HL-60 (cell line): ENCODE data around the gene TBX19.

Experiments
- DNase-seq, 2 experiments: peaks; one replicate each; pipeline ENCODE4 v3.0.0-alpha.2; 2010 to 2020; ENCODE audit warnings: low read depth in 1 of 2, low spot score in 1 of 2
- H3K27ac ChIP-seq: fragments of 250-450 bp; sonication (Bioruptor Pico); replicated peaks from 2 replicates; pipeline ENCODE4 v1.5.1; 2020; ENCODE audit warnings: mild to moderate bottlenecking, moderate library complexity
- H3K27me3 ChIP-seq: fragments of 250-450 bp; sonication (Bioruptor Pico); 2 replicates; pipeline ENCODE4 v1.5.1; 2021; ENCODE audit warnings: mild to moderate bottlenecking, moderate library complexity; ENCODE audit not compliant: insufficient read depth, poor library complexity, severe bottlenecking
- H3K4me3 ChIP-seq: replicated peaks from 2 replicates; pipeline ENCODE4 v1.5.1; 2011; ENCODE audit warnings: mild to moderate bottlenecking, control low read depth, low read length; ENCODE audit not compliant: insufficient read depth
- CTCF ChIP-seq: IDR thresholded peaks from one replicate; pipeline ENCODE4 v1.5.1; 2011; ENCODE audit warnings: low read length, control low read depth, inconsistent platforms; ENCODE audit not compliant: insufficient read depth
- GABPA ChIP-seq: IDR thresholded peaks from 2 replicates; pipeline ENCODE4 v1.6.1; 2012; ENCODE audit warnings: low read depth
- POLR2AphosphoS5 ChIP-seq: IDR thresholded peaks from 2 replicates; pipeline ENCODE4 v1.6.1; 2012; ENCODE audit warnings: low read depth
- REST ChIP-seq: IDR thresholded peaks from 2 replicates; pipeline ENCODE4 v1.6.1; 2012; ENCODE audit warnings: low read depth; ENCODE audit not compliant: insufficient replicate concordance
- SPI1 ChIP-seq: IDR thresholded peaks from 2 replicates; pipeline ENCODE4 v1.6.1; 2012; ENCODE audit warnings: low read depth, mild to moderate bottlenecking, borderline replicate concordance

The TBX19 gene

GRCh38 chr1:168271636-168272035, 9.0 kb upstream of the TBX19 start:
- Histone ChIP-seq H3K27me3 (no peaks in the 10 kb centered on the region), H3K27ac (no peak overlapping the region), H3K4me3 (no peak overlapping the region)
- TF ChIP-seq CTCF (no peak), GABPA (no peak), POLR2AphosphoS5 (no peak), REST (no peak), SPI1 (no peak)
- no peak for DNase-seq

DNA sequence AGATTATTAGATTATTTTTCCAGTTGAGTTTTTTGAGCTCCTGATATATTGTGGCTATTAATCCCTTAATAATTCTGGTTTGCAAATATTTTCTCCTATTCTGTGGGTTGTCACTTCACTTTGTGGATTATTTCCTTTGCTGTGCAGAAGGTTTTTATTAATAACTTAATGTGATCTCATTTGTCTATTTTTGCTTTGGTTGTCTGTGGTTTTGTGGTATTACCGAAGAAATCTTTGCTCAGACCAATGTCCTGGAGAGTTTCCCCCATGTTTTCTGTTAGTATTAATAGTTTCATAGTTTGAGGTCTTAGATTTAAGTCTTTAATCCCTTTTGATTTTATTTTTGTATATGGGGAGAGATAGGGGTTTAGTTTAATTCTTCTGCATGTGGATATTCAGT, 7.1 kb upstream of the TBX19 start:
- no peak for TF ChIP-seq POLR2AphosphoS5
- TF ChIP-seq REST = no peak
- TF ChIP-seq GABPA = no peak
- no peak for TF ChIP-seq SPI1
- no peak for TF ChIP-seq CTCF
- Histone ChIP-seq H3K4me3 (no peak overlapping the region), H3K27ac (no peak overlapping the region), H3K27me3 (no peaks in the 10 kb centered on the region)
- DNase-seq = no peak

- H3K27me3 ChIP-seq = no peaks in the 10 kb centered on the region
- no peak for DNase-seq
- H3K27ac ChIP-seq = no peak overlapping the region
- no peak overlapping the region for H3K4me3 ChIP-seq
- TF ChIP-seq SPI1 (no peak), REST (no peak), POLR2AphosphoS5 (no peak), GABPA (no peak), CTCF (no peak)
These were observed 1.4 kb upstream of the TBX19 start for GRCh38 chr1:168279253-168279652.
